Pulmonary artery endothelial cell (primary cell): ENCODE data around the gene CNTFR. TPM values are rescaled to one million over a fixed set of nuclear protein-coding genes. Genes with fewer than 3 reads are reported as not detected.

Experiments
- DNase-seq: peaks from one replicate; pipeline ENCODE4 v3.0.0-alpha.2; 2011; ENCODE audit warnings: low read depth, low spot score
- total RNA-seq: library from RNA; depleted of rRNA; stranded (reverse); fragments of >200 nt; gene quantifications from 2 replicates; pipeline ENCODE4 v1.2.3, GENCODE V29; 2014

Gene CNTFR
- total RNA-seq, 1 donor from 2014 or later: not detected

DNA sequence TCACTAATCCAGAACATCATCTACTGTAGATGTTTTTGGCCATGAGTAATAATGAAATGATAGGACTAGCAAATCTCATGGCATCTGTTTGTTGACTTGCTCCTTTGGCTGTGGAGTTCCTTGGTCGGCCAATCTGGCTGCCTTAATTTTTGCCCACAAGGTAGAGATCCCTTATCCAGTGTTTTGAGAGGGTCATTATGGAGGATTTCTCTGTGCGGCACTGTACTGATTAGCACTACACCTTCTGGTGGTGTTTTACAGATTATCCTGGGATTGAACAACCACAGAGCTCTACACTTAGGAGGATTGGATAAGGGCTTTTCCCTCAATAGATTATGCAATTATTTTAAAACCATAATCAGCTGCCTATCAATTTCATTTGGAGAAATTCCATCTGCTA, 63.5 kb downstream of the CNTFR start:
- DNase-seq: no peak

- no peak for DNase-seq
Measured at GRCh38 chr9:34524349-34524748, 65.2 kb downstream of the CNTFR start.

DNA sequence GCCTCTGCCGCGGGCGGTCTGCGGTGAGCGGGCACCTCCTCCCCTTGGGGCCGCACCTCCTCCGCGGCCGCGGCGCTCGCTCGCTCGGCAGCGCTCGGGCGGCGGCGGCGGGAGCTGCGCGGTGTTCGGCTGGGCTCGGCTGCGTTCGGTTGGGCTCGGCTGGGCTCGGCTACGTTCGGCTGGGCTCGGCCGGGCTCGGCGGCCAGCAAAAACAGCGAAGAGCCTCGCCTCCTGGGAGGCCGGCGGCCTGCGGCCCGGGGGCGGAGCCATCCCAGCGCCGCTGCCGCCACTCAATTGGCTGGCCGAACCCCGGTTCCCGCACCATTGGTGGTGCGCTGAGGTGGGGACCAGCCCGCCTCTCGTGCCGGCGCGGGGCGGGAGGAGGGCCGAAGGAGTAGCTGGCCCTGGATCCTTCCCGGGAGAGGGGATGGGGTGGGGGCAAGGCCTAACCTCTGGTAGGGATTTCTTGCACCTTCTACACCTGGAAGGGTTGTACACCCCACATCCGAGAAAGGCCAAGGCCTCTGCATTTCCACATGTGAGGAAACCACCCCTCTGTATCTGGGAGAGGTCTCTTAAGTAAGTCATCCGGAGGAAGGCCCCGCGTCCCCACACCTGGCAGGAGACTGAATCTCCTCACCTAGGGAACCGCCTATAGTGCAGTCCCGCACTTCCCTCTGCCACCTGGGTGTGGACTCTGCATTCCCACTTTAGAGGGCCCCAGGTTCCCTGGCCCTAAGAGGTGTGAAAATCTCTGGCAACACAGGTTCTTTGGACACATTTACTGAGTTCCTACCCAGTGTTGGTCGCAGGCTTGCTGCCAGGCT, 66.3 kb downstream of the CNTFR start, which contains the start of gene ENHO:
ENHO (minus strand) TSS at position 20 of the 827 bp plus-strand sequence. CDS start 1,295 bp downstream, outside the sequence.
- DNase-seq: peak; percentile 43

DNA sequence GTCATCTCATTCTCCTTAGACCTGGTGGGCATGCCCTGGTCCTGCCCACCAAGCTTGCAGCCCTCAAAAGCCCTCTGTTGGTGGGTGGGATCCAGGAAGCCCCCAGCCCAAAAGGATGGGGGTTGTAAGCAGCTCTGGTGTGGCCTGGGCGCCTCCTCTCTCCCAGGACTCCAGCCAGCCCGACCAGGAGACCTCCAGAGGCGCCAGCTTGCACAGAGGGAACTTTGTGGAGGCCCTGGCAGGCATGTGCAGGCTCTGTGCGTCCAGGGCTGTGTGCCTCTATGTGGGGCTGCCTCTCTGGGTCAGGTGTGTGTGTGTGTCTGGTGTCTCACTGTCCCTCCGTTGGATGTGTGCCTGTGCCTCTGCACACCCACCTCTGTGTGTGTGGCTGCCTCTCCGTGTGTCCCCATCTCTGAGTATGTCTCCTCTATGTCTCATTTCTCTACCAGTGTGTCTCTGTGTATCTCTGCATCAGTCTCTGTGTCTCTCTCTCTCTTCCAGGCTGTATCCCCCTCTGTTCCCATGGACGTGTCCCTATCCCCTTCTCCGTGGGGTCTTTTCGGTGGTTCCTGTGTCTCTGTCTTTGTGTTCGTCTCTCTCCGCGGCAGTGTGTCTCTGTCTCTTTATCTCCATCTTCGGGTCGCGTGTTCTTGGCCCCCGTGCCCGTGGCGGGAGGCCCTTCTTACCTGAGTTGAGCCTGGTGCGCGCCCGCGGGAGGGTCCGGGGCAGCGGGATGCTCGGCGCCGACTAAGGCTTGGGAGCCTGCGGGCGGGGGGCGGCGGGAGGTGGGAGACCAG, 67.2 kb downstream of the CNTFR start:
- no peak for DNase-seq

DNA sequence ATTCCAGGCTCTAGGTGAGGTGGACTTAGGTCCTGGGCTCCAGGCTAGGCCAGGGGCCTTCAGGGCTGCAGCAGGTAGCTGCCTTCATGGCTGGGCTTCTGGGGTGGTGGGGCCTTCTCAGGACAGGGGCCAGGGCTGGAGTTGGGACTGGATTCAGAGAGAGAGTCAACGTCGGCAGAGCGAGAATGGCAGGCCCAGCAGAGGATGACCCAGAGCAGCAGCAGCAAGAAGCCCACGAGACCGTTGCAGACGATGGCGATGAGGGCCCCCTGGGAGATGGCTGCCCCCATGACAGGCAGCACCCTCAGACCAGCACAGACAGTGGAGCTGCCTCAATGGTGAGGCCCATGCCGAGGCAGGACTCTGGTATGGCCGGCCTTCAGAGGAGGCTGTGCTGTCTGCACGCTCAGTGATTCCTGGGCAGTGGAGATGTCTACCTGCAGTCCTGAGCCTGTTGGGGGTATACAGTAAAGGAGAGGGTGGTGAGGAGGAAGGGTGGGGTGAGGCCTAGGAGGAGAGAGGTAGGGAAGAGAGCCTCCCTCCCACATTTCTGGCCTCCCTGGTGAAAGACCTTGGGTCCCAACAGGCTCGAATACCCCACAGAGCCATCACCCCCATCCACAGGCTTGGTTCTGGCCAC, 68.0 kb downstream of the CNTFR start:
- no peak for DNase-seq

DNA sequence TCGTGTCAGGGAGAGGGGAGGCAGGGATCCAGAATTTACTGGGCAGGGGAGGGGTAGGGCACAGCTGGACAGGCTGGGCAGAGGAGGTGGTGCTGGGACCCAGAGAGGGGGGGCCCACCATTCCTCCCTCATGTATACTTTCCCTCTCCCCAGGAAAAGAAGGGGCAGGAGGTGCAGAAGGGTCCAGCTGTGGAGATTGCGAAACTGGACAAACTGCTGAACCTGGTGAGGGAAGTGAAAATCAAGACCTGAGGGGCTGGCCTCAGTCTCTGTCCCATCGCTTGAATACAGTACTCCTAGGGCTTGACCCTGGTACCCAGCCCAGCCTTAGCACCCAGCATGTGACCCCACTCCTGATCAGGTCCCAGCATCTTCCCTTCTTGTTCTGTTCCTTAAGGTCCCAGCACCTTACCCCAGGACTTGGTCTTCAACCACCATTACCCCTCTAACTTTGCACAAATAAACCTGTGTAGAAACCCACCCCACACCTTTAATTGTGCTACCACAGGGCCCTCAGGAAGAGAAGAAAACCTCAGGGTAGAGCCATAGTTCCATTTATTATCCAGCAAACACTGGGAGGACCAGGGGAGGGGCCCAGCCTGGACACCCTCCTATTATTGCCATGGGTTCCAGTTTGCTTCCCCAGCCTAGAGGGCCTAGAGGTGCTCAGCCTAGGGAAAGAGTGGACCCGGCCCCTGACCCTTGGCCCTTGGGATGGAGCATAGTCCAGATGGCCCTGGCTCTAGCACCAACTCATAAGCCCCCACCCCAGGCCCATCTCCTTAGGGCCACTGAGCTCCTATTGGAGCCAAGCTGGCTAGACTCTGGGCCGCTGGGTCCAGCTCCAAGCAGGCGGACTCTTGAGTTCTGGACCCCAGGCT, 68.8 kb downstream of the CNTFR start:
- no peak for DNase-seq

DNA sequence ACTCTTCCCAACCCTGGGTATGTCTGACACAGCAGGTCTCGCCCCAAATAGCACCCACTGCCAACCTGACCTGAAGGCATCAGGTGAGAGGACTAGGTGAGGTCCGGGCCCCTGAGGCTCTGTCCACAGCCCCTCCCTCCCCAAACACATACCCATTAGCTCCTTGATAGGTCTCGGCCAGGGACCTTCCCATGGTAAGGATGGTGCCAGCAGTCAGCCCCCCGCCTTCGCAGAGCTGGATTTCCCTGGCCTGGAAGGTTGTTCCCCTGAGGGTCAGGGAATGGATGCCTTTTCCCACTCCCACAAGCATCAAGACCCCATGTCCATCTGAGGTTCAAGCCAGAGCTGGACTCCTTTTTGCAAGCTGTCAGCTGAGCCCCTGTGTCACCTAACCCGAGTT, 69.4 kb downstream of the CNTFR start:
- DNase-seq: no peak

GRCh38 chr9:34519321-34520020, 70.1 kb downstream of the CNTFR start:
- DNase-seq: no peak

- no peak for DNase-seq
Measured at GRCh38 chr9:34518896-34519295, 70.6 kb downstream of the CNTFR start.

DNA sequence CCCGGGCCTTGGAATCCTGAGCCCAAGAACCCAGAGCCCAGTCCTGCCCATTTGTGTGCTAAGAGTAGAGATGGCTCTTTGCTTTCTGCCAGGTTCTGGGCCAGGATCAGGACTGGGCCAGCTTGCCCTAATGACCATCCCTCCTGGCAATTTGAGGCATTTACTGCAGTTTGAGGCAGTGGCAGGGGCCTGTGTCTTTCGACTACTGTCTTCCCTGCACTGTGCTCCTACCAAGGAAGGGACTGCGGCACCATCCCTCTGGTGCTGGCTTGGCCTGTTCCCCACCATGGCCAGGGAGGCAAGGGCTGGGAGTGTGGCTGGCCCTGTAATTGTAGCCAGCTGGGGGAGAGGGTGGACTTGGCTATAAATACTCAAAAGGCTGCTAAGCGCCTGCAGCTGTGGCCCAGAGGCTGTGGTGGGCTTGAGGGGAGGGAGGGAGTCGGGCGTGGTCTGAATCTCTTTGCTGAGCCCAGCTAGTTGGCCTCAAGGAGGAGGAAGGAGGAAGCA, 71.4 kb downstream of the CNTFR start:
- no peak for DNase-seq

DNA sequence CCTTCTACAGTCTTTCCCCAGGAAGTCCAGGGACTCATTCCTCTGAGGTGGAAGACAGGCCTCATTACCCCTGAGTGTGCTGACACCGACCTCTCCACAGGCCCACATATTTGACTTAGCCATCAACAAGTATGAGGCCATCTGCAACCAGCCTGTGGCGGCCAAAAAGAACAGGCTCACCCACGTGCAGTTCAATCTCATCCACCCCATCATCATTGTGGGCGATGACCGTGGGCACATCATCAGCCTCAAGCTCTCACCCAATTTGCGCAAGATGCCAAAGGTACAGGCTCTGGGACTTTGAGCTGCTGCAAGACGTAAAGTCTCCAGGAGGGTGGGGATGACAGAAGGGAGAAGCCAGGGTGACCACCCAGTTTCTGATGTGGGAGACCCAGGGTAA, 72.3 kb downstream of the CNTFR start:
- DNase-seq: no peak

DNA sequence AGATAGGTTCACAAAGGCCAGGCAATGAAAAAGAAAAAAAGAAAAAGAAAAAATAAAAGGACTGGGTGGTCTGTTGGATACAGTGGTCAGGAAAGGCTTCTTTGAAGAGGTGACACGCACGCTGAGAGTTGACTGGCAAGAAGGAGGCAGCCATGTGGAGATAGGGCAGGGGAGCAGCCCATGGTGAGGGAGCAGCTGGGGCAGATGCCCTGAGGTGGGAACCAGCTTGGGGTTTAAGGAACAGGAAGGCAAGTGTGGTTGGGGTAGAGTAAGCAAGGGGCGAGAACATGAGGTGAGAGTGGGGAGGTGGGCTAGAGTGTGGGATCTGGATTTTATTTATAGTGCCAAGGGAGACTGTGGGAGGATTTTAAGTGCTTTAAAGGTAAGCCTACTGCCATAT, 73.6 kb downstream of the CNTFR start:
- DNase-seq: no peak

- no peak for DNase-seq
Measured at GRCh38 chr9:34514816-34515215, 74.7 kb downstream of the CNTFR start.

GRCh38 chr9:34514401-34514800, 75.1 kb downstream of the CNTFR start:
- no peak for DNase-seq

GRCh38 chr9:34513567-34514214, 75.8 kb downstream of the CNTFR start:
- no peak for DNase-seq

DNA sequence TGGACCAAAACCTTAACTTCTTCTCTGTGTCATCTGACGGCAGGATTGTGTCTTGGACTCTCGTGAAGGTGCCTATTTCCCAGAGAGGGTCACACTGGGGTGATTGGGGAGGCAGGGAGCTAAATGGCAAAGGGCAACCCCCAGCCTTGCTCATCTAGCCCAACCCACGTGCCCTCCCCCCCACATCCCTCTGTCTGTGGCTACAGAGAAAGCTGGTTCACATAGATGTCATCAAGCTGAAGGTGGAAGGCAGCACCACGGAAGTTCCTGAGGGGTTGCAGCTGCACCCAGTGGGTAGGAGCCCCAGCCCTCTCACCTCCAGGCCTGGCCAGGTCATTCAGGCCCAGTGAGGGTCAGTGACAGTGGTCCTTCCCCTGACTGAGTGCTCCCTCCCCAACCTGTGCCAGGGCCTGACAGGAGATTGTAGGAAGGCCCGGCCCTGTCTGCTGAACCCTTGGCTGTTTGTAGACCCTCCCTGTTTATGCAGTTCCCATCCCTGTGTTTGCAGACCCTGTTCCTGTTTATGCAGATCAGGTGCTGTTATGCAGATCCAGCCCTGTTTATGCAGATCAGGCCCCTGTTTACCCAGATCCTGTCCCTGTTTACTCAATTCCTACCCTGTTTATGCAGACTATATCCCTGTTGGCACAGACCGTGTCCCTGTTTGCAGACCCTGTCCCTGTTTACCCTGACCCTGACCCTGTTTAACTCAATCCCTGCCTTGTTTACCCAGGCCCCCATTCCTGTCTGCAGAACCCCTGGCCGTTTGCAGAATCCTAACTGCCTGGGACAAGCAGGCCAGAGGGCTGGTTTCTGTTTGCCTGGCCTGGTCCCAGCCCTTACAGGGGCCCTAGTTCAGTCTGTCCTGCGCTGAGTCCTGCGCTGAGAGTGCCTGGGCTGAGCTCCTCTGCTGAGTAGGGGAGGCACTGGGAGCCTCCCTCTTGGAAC, 77.1 kb downstream of the CNTFR start:
- DNase-seq: no peak

DNA sequence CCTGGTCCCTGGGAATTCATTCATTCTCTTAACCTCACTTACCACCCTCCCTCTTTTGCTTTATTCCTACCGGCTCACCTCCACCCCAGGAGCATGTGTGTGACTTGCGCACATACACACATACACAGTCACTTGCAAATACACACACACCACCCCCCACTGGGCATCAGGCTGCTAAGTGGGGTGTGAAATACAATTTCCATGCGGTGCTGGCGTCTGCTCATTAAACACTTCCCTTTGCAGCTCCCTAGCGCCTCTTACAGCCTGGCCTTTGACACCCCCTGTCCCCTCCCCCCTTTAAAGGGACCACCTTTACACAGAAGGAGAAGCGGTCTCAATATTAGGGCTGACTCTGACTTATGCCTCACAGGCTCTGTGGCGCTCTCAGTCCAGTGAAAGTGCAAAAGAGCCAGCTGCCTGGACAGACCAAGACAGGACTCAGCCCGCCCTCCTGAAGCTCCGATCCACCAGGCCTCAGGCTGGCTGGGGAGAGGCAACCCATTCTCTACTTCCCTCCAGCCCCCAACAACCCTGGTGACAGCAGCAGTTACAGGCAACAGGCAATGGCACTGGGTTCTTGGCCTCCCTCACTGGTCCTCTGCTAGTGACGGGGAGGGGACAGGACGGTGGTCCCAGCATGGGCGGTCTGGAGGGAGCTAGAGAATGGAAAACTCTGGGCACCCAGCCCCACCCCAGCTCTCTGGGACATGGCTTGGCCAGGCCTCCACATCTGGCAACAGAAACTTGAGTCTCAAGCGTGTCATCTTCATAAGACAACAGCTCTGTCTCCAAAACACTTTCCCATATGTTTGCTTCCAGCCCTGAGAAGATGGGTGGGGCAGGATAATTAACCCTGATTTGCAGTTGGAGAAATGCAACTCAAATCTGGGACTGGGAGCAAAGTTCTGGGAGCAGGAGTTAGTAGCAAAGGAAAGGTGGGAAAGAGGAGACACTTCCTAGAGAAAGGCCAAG, 78.7 kb downstream of the CNTFR start:
- DNase-seq: no peak
